Fibroblast of pulmonary artery (primary cell): ENCODE measurements around the gene CACNA1D.

ENCODE experiments used
- DNase-seq: peaks from one replicate; pipeline ENCODE4 v3.0.0-alpha.2; 2010; ENCODE audit warnings: low read depth
- H3K4me3 ChIP-seq: replicated peaks from 2 replicates; pipeline ENCODE4 v1.5.1; 2011; ENCODE audit warnings: low read depth, mild to moderate bottlenecking, control low read depth, low read length, moderate library complexity
- TF ChIP-seq, protein P1 (sequence below): IDR thresholded peaks from 2 replicates; pipeline ENCODE4 v1.5.1; 2011; ENCODE audit warnings: mild to moderate bottlenecking, control low read depth, low read length, inconsistent platforms; ENCODE audit errors: missing control alignments

CACNA1D gene

GRCh38 chr3:53817809-53818208, 323.4 kb downstream of the CACNA1D start:
- TF ChIP-seq, protein P1, sequence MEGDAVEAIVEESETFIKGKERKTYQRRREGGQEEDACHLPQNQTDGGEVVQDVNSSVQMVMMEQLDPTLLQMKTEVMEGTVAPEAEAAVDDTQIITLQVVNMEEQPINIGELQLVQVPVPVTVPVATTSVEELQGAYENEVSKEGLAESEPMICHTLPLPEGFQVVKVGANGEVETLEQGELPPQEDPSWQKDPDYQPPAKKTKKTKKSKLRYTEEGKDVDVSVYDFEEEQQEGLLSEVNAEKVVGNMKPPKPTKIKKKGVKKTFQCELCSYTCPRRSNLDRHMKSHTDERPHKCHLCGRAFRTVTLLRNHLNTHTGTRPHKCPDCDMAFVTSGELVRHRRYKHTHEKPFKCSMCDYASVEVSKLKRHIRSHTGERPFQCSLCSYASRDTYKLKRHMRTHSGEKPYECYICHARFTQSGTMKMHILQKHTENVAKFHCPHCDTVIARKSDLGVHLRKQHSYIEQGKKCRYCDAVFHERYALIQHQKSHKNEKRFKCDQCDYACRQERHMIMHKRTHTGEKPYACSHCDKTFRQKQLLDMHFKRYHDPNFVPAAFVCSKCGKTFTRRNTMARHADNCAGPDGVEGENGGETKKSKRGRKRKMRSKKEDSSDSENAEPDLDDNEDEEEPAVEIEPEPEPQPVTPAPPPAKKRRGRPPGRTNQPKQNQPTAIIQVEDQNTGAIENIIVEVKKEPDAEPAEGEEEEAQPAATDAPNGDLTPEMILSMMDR: no peak
- H3K4me3 ChIP-seq: no peak overlapping the region
- DNase-seq: no peak

DNA sequence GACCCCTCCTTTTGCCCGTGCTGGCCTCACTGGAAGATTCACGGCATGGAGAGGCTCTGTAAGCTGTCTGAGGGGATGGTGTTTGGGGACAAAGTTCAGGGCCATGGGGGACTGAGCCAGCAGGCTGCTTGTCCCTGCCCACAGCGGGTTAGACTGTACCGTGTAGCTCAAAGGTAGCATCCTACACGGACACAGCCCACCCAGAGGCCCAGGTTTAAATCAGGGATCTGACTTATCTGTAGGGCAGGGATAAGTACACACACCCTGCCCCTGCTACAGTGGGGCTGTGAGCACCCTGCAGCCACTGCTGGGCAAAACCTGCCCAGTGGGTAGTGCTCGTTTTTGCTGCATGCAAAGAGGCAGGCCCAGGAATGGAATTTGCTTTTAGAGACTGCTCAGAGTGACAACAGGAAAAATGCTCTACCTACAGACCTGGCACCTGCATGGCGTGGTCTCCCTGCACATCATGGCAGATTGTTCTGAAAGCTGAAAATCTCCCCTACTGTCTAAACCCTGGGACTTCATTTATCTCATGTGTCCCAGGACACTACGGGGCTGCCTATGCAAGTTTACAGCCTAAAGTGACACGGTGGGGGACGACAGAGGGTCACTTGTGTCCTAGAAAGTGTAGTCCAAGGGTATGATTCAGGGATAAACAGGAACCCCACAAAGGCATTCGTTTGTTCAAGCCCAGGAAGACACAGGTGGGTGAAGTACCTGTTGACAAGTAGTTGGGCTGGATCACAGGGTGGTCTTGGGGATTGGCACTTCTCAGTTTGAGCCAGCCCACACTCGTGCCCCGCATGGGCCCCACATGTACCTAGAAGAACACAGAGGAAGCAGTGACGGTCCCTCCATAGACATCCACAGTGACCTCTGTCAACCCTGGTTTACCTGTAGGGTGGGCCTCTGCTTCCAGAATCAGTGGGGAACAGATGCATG, 324.1 kb downstream of the CACNA1D start:
- DNase-seq: no peak
- H3K4me3 ChIP-seq: no peak overlapping the region
- TF ChIP-seq, protein P1: no peak

DNA sequence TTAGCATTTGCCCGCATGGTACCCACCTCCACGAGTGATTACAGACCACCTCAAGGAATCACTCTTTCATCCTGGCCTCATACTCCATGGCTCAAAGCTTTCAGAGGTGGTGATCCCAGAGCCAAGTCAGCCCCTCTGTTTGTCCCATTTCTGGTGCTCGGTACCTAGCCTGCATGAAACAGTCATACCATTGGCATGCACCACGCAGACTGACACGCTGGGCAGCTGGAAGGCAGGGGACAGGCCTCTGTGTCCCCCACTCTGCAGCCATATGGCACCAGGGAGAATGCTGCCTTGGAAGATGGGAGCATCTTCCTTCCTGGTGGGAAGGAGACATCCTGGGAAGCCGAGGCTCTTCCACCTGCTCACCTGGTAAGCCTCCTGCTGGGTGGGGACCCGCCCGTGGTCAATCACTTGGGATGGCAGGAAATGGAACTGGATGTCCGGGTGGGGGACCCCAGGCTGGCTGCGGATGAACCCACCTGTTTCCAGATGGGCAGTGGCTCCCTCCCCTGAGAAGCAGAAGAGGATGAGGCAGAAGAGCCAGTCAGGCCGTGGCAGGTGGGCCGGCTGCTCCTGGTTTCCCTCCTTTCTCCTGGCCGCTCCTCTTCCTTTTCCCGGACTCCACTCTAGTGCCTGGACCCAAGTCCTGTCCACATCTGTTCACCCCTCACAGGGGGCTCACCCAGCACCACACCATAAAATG, 324.9 kb downstream of the CACNA1D start:
- TF ChIP-seq, protein P1: no peak
- no peak overlapping the region for H3K4me3 ChIP-seq
- DNase-seq: no peak

DNA sequence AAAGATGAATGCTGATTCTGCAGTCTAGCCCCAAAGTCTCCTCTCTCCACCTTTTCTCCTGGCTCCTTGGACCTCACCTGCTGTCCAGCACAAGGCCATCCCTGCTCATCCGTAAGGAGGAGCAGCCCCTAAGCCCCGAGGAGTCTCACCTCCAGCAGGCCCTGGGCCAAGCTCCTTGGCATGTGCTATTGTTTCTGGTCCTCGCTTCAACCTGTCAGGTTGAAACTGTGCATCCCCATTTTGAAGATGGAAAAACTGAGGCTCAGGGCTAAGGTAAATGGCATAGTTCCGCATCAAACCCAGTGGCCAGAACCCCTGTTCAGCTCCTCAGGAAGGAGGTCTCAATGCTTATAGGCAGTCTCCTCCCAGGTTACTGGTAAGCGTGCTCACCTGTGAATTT, 325.7 kb downstream of the CACNA1D start:
- DNase-seq: no peak
- TF ChIP-seq, protein P1: no peak
- no peak overlapping the region for H3K4me3 ChIP-seq

GRCh38 chr3:53820756-53821580, 326.6 kb downstream of the CACNA1D start:
- TF ChIP-seq, protein P1: no peak
- no peak for DNase-seq
- H3K4me3 ChIP-seq: no peak overlapping the region

DNA sequence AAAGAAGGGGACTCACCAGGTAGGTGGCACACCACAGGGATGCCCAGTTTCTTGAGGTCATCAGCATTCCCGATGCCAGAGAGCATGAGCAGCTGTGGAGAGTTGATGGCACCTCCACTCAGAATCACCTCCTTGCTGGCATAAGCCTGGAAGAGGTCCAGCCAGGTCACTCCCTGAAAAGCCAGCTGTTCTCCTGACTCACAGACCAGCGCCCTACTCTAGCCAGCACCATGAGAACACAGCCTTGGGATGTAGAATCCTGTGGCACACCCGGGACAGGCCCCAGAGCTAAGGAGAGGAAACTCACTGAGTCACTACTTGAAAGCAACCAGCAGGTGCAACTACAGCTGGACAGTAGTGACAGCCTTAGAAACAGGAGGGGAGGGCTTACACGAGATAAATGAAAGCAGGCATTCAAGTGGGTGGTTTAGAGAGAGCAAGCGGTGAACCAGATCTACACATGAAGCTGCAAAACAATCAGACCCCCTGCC, 327.3 kb downstream of the CACNA1D start:
- TF ChIP-seq, protein P1: no peak
- DNase-seq: no peak
- no peak overlapping the region for H3K4me3 ChIP-seq
